Epithelial cell of prostate (primary cell): ENCODE measurements around the gene RNASEH2C.
A peak's percentile ranks its signal among the peaks of the same experiment; 100 is the strongest.
"Not testable (repeated sequence)": the region's sequence is repeated elsewhere in the genome, so short reads cannot be mapped to it uniquely, and the experiment has no call there.

Source experiments
- DNase-seq: peaks from one replicate; pipeline ENCODE4 v3.0.0-alpha.2; 2011; ENCODE audit warnings: low read depth, low spot score
- H3K27ac ChIP-seq: fragments of 450-650 bp; 2 replicates; pipeline ENCODE4 v1.5.1; 2017; ENCODE audit warnings: mild to moderate bottlenecking

Gene RNASEH2C

GRCh38 chr11:65695459-65696241 is 24.9 kb downstream of the RNASEH2C start:
- DNase-seq: peak; percentile 37
- no peak overlapping the region for H3K27ac ChIP-seq

GRCh38 chr11:65692367-65692766 is 28.2 kb downstream of the RNASEH2C start:
- no peak for DNase-seq
- no peak overlapping the region for H3K27ac ChIP-seq

DNA sequence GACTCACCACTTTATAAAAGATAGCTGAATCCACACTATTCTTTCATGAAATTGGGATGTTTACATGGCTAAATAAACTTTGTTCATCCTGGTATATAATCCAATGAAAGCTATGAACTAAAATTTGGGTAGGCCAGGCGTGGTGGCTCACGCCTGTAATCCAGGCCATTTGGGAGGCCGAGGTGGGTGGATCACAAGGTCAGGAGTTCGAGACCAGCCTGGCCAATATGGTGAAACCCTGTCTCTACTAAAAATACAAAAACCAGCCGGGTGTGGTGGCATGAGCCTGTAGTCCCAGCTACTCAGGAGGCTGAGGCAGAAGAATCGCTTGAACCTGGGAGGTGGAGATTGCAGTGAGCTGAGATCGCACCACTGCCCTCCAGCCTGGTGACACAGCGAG is 28.8 kb downstream of the RNASEH2C start:
- not testable (repeated sequence) for DNase-seq, H3K27ac ChIP-seq

DNA sequence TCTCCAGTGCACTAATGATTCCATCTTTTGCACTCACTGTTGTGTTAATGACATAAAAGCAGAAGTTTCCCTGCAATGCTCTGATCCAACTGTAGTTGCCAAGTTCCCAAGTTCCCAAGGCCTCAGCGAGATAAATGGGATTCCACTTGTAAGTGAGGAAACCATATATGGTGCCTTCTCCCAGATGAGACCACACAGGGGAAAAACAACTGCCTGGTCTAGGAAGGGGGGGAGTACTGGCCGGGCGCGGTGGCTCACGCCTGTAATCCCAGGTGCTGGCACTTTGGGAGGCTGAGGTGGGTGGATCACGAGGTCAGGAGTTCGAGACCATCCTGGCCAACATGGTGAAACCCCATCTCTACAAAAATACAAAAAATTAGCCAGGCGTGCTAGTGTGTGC is 34.6 kb downstream of the RNASEH2C start:
- no peak for DNase-seq
- no peak overlapping the region for H3K27ac ChIP-seq

DNA sequence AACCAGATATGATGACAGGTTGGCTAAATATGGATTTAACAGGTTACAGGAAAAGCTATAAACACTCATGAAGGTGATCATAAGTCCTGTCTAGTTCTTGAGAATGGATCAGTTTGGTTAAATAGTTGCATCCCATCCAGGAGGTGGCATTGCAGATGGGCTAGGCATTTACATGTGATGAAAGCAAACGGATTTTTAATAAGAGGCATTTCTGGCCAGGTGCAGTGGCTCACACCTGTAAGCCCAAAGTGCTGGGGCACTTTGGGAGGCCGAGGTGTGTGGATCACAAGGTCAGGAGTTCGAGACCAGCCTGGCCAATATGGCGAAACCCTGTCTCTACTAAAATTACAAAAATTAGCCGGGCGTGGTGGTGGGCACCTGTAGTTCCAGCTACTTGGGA is 37.1 kb downstream of the RNASEH2C start:
- not testable (repeated sequence) for H3K27ac ChIP-seq, DNase-seq

GRCh38 chr11:65680192-65680743 is 40.3 kb downstream of the RNASEH2C start:
- DNase-seq: no peak

DNA sequence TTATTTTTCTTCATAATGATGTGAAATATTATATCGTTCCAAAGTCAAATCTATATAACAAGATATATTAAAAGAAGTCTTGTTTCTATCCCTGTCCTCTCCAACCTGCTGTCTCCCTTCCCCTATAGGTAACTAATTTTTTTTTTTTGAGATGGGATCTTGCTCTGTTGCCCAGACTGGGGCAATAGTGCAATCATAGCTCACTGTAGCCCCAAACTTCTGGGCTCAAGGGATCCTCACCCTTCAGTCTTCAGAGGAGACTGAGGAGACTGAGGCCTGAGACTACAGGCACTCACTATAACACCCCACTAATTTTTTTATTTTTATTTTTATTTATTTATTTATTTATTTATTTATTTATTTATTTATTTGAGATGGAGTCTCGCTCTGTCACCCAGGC is 47.6 kb downstream of the RNASEH2C start:
- DNase-seq: no peak
- no peak overlapping the region for H3K27ac ChIP-seq

More at GRCh38 chr11:65680192-65680743, 40.3 kb downstream of the RNASEH2C start:
- H3K27ac ChIP-seq: no peak overlapping the region

DNA sequence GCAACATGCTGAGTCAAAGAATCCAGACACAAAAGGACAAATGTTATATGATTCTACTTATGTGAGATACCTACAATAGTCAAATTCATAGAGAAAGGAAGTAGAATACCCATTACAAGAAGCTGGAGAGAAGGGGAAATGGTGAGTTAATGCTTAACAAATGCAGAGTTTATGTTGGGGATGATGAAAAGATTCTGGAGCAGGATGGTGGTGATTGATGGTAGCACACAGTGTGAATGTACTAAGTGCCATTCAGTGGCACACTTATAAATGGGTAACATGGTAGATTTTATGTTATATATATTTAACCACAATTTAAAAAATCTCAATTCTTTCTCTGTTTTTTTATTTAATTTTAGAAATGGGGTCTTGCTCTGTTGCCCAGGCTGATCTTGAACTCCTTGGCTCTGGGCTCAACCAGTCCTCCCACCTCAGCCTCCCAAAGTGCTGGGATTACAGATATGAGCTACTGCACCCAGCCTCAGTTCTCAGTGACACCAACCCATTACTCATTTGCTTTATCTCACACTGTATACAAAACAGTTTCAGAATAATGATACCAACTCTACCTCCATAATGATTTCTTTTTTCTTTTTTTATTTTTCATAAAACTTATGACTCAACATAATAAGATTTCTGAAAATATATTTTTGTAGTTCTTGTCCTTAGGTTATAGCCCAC is 48.3 kb downstream of the RNASEH2C start:
- DNase-seq: no peak
- no peak overlapping the region for H3K27ac ChIP-seq
